NCI-H446 treated with DMSO at 0.1 percent for 48 hours (cell line): ENCODE results near the gene CCDC27.

Experiments
- DNase-seq: peaks from one replicate; lab custom pipeline; 2025; lab: John Stamatoyannopoulos, UW

CCDC27 gene

GRCh38 chr1:3752400-3752945, at the start of gene CCDC27:
Gene CCDC27, plus strand, starts transcription at chr1:3752450. Its CDS starts 32 bp downstream, at chr1:3752482.
- no peak for DNase-seq

GRCh38 chr1:3702528-3702927, 49.7 kb upstream of the CCDC27 start:
- DNase-seq, result no peak

- DNase-seq, result no peak
Measured at GRCh38 chr1:3702990-3703728, 49.1 kb upstream of the CCDC27 start.

GRCh38 chr1:3703786-3704371, 48.4 kb upstream of the CCDC27 start:
- no peak for DNase-seq

GRCh38 chr1:3705341-3705950, 46.8 kb upstream of the CCDC27 start:
- no peak for DNase-seq

GRCh38 chr1:3706651-3707297, 45.5 kb upstream of the CCDC27 start:
- no peak for DNase-seq

GRCh38 chr1:3707298-3707938, 44.8 kb upstream of the CCDC27 start:
- no peak for DNase-seq

- DNase-seq, result no peak
Measured at GRCh38 chr1:3707939-3708328, 44.3 kb upstream of the CCDC27 start.

GRCh38 chr1:3708791-3709190, 43.5 kb upstream of the CCDC27 start:
- DNase-seq, result no peak

GRCh38 chr1:3710251-3710650, 42.0 kb upstream of the CCDC27 start:
- DNase-seq, result no peak

- no peak for DNase-seq
Measured at GRCh38 chr1:3711381-3711779, 40.9 kb upstream of the CCDC27 start.

GRCh38 chr1:3711780-3712451, 40.3 kb upstream of the CCDC27 start:
- DNase-seq, result no peak

- DNase-seq, result no peak
Measured at GRCh38 chr1:3712573-3713535, 39.4 kb upstream of the CCDC27 start.

GRCh38 chr1:3713840-3714239, 38.4 kb upstream of the CCDC27 start:
- DNase-seq, result no peak

GRCh38 chr1:3714284-3714741, 37.9 kb upstream of the CCDC27 start:
- no peak for DNase-seq

GRCh38 chr1:3714814-3715213, 37.4 kb upstream of the CCDC27 start:
- DNase-seq, result no peak

GRCh38 chr1:3716351-3716750, 35.9 kb upstream of the CCDC27 start:
- DNase-seq, result no peak

GRCh38 chr1:3717041-3717714, 35.1 kb upstream of the CCDC27 start:
- no peak for DNase-seq

GRCh38 chr1:3717715-3718601, 34.3 kb upstream of the CCDC27 start:
- DNase-seq, result no peak
